OCI-LY1 (cell line): Measurements from ENCODE around the gene QPCT.

ENCODE experiments used
- EZH2 ChIP-seq: fragments of 200-600 bp; sonication (generic), shearing (Covaris generic); IDR thresholded peaks from 2 replicates; pipeline ENCODE4 v1.8.0; 2017; ENCODE audit warnings: borderline replicate concordance, mixed run types, mild to moderate bottlenecking, antibody characterized with exemption, low read length, moderate library complexity, mixed read lengths
- TF ChIP-seq, protein P1 (sequence below): fragments of 200-600 bp; sonication (generic), shearing (Covaris generic); IDR thresholded peaks from 2 replicates; pipeline ENCODE4 v1.5.1; 2017; ENCODE audit warnings: mild to moderate bottlenecking, antibody characterized with exemption, low read length, moderate library complexity, mixed read lengths

DNA sequence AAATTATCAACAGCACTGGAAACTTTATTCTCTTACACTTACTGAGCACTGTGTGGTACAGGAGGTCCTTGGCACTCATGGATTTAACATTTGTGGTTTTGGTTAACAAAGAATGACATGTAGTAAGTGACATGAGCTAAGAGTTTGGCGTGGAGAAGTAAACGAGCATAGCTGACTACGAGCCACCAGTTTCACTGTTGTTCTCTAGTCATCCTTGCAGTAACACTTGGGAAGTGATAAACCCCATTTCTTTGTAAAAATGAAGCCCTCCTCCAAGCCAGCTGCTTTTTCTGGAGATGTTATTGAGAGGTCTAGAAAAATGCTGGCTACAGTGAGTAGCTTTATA is 32.7 kb downstream of the QPCT start:
- TF ChIP-seq, protein P1, sequence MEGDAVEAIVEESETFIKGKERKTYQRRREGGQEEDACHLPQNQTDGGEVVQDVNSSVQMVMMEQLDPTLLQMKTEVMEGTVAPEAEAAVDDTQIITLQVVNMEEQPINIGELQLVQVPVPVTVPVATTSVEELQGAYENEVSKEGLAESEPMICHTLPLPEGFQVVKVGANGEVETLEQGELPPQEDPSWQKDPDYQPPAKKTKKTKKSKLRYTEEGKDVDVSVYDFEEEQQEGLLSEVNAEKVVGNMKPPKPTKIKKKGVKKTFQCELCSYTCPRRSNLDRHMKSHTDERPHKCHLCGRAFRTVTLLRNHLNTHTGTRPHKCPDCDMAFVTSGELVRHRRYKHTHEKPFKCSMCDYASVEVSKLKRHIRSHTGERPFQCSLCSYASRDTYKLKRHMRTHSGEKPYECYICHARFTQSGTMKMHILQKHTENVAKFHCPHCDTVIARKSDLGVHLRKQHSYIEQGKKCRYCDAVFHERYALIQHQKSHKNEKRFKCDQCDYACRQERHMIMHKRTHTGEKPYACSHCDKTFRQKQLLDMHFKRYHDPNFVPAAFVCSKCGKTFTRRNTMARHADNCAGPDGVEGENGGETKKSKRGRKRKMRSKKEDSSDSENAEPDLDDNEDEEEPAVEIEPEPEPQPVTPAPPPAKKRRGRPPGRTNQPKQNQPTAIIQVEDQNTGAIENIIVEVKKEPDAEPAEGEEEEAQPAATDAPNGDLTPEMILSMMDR = no peak
- no peak for TF ChIP-seq EZH2
